ENCODE measurements around the gene TEX22. TPM values are rescaled to one million over a fixed set of nuclear protein-coding genes. Genes with fewer than 3 reads are reported as not detected.
A peak's percentile ranks its signal among the peaks of the same experiment; 100 is the strongest.

The TEX22 gene
- total RNA-seq, 1 donor from 2014 or later, result 4.9 TPM

DNA sequence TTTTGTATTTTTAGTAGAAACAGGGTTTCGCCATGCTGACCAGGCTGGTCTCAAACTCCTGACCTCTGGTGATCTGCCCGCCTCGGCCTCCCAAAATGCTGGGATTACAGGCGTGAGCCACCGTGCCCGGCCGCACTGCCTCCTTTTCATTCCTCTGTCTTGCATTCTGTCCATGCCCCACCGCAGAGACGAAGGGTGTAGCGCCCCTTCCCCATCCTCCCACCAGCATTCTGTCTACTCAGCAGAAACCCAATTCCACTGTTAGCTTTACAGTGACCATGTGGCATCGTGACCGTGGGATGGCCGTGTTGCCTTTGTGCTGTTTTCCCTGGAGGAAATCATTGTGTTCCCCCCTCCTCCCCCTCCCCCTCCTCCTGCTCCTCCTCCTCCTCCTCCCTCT is 10.3 kb downstream of the TEX22 start:
- Mint-ChIP-seq H3K9me3 (ENCODE audit: unreplicated experiment) (peaks cover 14% of the 10 kb centered on the region), H3K4me1 (ENCODE audit: unreplicated experiment) (peaks cover 12% of the 10 kb centered on the region), H3K36me3 (ENCODE audit: unreplicated experiment) (no peaks in the 10 kb centered on the region), H3K27me3 (ENCODE audit: unreplicated experiment) (peaks cover 6% of the 10 kb centered on the region), H3K27ac (ENCODE audit: unreplicated experiment) (no peak overlapping the region), H3K4me3 (ENCODE audit: unreplicated experiment) (no peak overlapping the region)
- TF ChIP-seq, protein P1, sequence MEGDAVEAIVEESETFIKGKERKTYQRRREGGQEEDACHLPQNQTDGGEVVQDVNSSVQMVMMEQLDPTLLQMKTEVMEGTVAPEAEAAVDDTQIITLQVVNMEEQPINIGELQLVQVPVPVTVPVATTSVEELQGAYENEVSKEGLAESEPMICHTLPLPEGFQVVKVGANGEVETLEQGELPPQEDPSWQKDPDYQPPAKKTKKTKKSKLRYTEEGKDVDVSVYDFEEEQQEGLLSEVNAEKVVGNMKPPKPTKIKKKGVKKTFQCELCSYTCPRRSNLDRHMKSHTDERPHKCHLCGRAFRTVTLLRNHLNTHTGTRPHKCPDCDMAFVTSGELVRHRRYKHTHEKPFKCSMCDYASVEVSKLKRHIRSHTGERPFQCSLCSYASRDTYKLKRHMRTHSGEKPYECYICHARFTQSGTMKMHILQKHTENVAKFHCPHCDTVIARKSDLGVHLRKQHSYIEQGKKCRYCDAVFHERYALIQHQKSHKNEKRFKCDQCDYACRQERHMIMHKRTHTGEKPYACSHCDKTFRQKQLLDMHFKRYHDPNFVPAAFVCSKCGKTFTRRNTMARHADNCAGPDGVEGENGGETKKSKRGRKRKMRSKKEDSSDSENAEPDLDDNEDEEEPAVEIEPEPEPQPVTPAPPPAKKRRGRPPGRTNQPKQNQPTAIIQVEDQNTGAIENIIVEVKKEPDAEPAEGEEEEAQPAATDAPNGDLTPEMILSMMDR (IDR thresholded peaks at IDR 0.05), result no peak
- no peak for DNase-seq (ENCODE audit: extremely low spot score, unreplicated experiment)

DNA sequence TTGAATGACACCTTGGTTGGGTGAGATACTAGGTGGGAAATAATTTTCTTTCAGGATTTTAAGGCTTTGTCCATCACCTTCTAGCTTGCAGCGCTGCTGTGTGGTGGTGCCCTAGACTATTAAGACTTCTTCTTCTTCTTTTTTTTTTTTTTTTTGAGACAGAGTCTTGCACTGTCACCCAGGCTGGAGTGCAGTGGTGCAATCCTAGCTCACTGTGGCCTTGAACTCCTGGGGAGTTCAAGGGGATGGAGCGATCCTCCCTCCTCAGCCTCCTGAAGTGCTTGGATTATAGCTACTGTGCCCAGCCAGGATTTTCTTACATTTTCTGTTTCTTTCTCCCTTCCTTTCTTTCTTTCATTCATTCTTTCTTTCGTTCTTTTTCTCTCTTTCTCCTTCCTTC is 11.0 kb downstream of the TEX22 start:
- no peak for DNase-seq (ENCODE audit: extremely low spot score, unreplicated experiment)
- Mint-ChIP-seq H3K4me3 (ENCODE audit: unreplicated experiment) (no peak overlapping the region), H3K27ac (ENCODE audit: unreplicated experiment) (no peak overlapping the region), H3K4me1 (ENCODE audit: unreplicated experiment) (peaks cover 12% of the 10 kb centered on the region), H3K36me3 (ENCODE audit: unreplicated experiment) (no peaks in the 10 kb centered on the region), H3K27me3 (ENCODE audit: unreplicated experiment) (peaks cover 6% of the 10 kb centered on the region), H3K9me3 (ENCODE audit: unreplicated experiment) (peaks cover 10% of the 10 kb centered on the region)
- TF ChIP-seq, protein P1 (IDR thresholded peaks at IDR 0.05), result no peak

DNA sequence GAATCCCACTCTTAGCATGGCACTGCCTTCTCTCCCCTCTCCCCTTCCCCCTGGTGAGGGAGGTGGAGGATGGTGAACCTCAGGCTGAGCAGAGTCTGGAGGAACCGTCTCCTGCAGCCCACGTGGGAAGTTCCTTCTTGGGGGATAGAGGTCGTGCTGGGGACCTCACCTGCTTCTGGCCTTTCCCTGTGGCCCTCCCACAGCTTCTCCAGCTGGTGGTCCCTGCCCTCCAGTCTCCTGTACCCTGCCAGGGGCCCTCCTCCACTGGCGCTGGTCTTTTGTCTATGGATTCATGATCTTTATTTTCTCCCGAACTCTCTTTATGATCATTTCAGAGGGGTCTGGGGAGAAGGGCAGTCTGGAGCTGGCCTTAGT is 12.3 kb downstream of the TEX22 start:
- Mint-ChIP-seq H3K4me1 (ENCODE audit: unreplicated experiment) (peaks cover 18% of the 10 kb centered on the region), H3K4me3 (ENCODE audit: unreplicated experiment) (peak overlapping the region; percentile 60), H3K27me3 (ENCODE audit: unreplicated experiment) (peaks cover 6% of the 10 kb centered on the region), H3K27ac (ENCODE audit: unreplicated experiment) (no peak overlapping the region), H3K36me3 (ENCODE audit: unreplicated experiment) (no peaks in the 10 kb centered on the region), H3K9me3 (ENCODE audit: unreplicated experiment) (no peaks in the 10 kb centered on the region)
- no peak for DNase-seq (ENCODE audit: extremely low spot score, unreplicated experiment)
- TF ChIP-seq, protein P1 (IDR thresholded peaks at IDR 0.05), result no peak

DNA sequence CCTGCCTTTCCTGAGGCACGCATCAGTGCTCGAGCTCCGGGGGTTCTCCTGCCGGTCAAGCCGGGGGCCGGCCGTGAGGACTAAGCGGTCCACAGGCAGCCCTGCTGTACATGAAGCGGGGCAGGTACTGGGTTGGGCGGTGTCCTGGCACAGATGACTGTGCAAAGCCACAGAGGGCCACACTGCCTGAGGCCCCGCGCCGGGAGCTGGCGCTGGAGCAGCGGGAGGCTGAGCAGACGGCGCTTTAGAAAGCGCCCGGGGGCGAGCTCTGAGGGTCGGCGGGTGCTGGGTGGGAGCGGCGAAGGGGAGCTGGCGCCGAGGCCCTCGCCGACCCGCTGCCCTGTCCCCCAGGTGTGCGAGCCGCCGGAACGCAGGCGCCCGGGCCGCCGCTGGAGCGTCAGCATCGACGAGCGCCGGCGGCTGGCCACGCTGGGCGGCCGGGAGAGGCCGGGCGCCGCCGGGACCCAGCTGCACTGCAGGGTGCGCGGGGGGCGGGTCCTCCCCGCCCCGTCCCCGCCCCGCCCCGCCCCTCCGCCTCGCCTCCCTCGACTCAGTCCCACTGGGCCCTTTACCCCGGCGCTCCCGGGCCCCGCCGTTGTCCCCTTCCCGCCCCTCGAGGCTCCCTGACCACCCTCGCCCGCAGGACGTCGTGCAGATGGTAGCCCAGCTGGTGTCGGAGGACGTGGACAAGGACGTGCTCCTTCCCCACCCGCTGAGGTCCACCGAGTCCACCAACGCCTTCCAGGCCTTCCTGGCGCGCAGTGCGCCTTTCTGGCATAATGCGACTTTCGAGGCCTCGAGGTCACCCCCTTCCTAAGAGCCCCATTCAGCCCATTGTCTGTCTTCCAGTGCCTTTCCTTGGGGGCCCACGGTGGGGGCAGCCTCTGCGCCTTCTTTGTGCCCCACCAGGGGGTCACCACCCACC is 12.9 kb downstream of the TEX22 start:
- Mint-ChIP-seq H3K27ac (ENCODE audit: unreplicated experiment) (no peak overlapping the region), H3K9me3 (ENCODE audit: unreplicated experiment) (no peaks in the 10 kb centered on the region), H3K4me1 (ENCODE audit: unreplicated experiment) (peaks cover 22% of the 10 kb centered on the region), H3K4me3 (ENCODE audit: unreplicated experiment) (peak overlapping the region; percentile 60), H3K36me3 (ENCODE audit: unreplicated experiment) (no peaks in the 10 kb centered on the region), H3K27me3 (ENCODE audit: unreplicated experiment) (peaks cover 6% of the 10 kb centered on the region)
- TF ChIP-seq, protein P1 (IDR thresholded peaks at IDR 0.05), result no peak
- DNase-seq (ENCODE audit: extremely low spot score, unreplicated experiment), result no peak

DNA sequence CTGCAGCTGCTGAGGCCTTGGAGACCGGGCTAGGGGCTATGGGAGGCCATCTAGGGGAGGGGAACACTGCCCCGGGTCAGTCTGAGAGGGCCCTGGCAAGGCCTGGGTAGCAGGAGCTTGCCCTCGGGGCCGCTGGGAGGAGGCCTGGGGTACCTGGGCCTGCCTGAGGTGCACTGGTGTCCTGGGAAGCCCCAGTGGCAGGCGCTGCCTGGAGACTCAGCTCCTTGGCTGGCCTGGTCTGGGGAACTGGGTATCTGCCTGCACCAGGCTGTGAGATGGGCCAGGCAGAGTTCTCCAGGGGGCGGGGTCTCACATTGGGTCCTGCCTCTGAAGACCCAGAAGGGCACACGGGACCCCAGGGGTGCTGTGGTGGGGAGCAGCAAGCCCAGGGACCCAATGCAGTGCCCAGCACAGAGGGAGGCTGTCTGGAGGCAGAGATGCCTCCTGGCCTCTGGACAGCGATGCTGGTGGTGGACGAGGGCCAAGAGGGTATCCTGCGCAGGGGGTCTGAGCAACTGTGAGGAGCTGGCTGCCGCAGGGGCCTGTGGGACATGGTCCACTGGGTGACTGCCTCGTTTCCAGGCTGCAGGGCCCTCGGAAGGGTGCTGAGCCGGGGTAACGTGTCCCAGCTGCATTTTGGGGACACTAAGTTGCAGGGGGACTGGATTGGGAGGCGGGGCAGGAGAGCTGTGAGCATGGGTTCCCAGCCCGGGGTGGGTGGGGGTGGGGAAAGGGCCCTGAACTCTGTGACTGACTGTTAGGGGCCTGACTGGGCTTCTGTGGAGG is 13.8 kb downstream of the TEX22 start:
- H3K27me3 Mint-ChIP-seq (ENCODE audit: unreplicated experiment), result peaks cover 6% of the 10 kb centered on the region
- H3K9me3 Mint-ChIP-seq (ENCODE audit: unreplicated experiment), result no peaks in the 10 kb centered on the region
- no peak overlapping the region for H3K4me3 Mint-ChIP-seq (ENCODE audit: unreplicated experiment)
- peaks cover 22% of the 10 kb centered on the region for H3K4me1 Mint-ChIP-seq (ENCODE audit: unreplicated experiment)
- no peaks in the 10 kb centered on the region for H3K36me3 Mint-ChIP-seq (ENCODE audit: unreplicated experiment)
- no peak overlapping the region for H3K27ac Mint-ChIP-seq (ENCODE audit: unreplicated experiment)
- no peak for DNase-seq (ENCODE audit: extremely low spot score, unreplicated experiment)
- TF ChIP-seq, protein P1 (IDR thresholded peaks at IDR 0.05), result no peak
